ENCODE measurements around the gene MAML2.

GRCh38 chr11:96288915-96289314 lies 54.1 kb downstream of the MAML2 start:
- TF ChIP-seq CTCF (IDR thresholded peaks at IDR 0.05) = no peak
- TF ChIP-seq EZH2 (IDR thresholded peaks at IDR 0.05) = no peak

Measured in neural progenitor cell (in vitro differentiated cells).